HEK293T (cell line): ENCODE results near the gene ZPLD1.

Experiments used
- CTCF ChIA-PET: fragments of 350-600 bp; formaldehyde crosslinking; extraction: SDS; loops from one replicate; lab custom pipeline; 2021; ENCODE audit warnings: antibody characterized with exemption, inconsistent platforms; lab: Yijun Ruan, JAX
- POLR2A ChIA-PET: fragments of 350-600 bp; formaldehyde crosslinking; extraction: SDS; loops from one replicate; lab custom pipeline; 2020; ENCODE audit warnings: antibody characterized with exemption, inconsistent platforms; lab: Yijun Ruan, JAX
- DNase-seq: peaks from one replicate; pipeline ENCODE4 v3.0.0; 2012; ENCODE audit warnings: mixed read lengths; ENCODE audit errors: extremely low spot score
- ARNT ChIP-seq: fragments of 450-650 bp; IDR thresholded peaks from 2 replicates; pipeline ENCODE4 v1.6.1; 2017; ENCODE audit warnings: mild to moderate bottlenecking
- BHLHE40 ChIP-seq: fragments of 450-650 bp; IDR thresholded peaks from 2 replicates; pipeline ENCODE4 v1.6.1; 2016; ENCODE audit warnings: mild to moderate bottlenecking, moderate library complexity, borderline replicate concordance
- CTBP1 ChIP-seq: fragments of 450-650 bp; IDR thresholded peaks from 2 replicates; pipeline ENCODE4 v1.6.1; 2016; ENCODE audit warnings: borderline replicate concordance
- ELF4 ChIP-seq: fragments of 450-650 bp; IDR thresholded peaks from 2 replicates; pipeline ENCODE4 v1.6.1; 2017; ENCODE audit warnings: antibody characterized with exemption
- FOXA1 ChIP-seq: fragments of 450-650 bp; IDR thresholded peaks from 2 replicates; pipeline ENCODE4 v1.6.1; 2016; ENCODE audit warnings: mild to moderate bottlenecking
- FOXK2 ChIP-seq: fragments of 450-650 bp; IDR thresholded peaks from 2 replicates; pipeline ENCODE4 v1.6.1; 2016; ENCODE audit warnings: mild to moderate bottlenecking
- FOXM1 ChIP-seq: fragments of 450-650 bp; IDR thresholded peaks from 2 replicates; pipeline ENCODE4 v1.6.1; 2017; ENCODE audit warnings: mild to moderate bottlenecking, borderline replicate concordance
- HDGF ChIP-seq: fragments of 450-650 bp; IDR thresholded peaks from 2 replicates; pipeline ENCODE4 v1.6.1; 2017; ENCODE audit warnings: antibody characterized with exemption, borderline replicate concordance
- L3MBTL2 ChIP-seq: fragments of 450-650 bp; conservative IDR thresholded peaks from 2 replicates; pipeline ENCODE4 v1.6.1; 2016; ENCODE audit warnings: mild to moderate bottlenecking
- LEF1 ChIP-seq: fragments of 450-650 bp; IDR thresholded peaks from 2 replicates; pipeline ENCODE4 v1.6.1; 2017; ENCODE audit warnings: mild to moderate bottlenecking, borderline replicate concordance
- NFRKB ChIP-seq: fragments of 450-650 bp; IDR thresholded peaks from 2 replicates; pipeline ENCODE4 v1.6.1; 2016; ENCODE audit warnings: mild to moderate bottlenecking, moderate library complexity
- SP1 ChIP-seq: fragments of 450-650 bp; IDR thresholded peaks from 2 replicates; pipeline ENCODE4 v1.6.1; 2017
- SUZ12 ChIP-seq: fragments of 450-650 bp; IDR thresholded peaks from 2 replicates; pipeline ENCODE4 v1.6.1; 2016; ENCODE audit warnings: mild to moderate bottlenecking
- TARDBP ChIP-seq: fragments of 450-650 bp; IDR thresholded peaks from 2 replicates; pipeline ENCODE4 v1.6.1; 2016
- ZNF384 ChIP-seq: fragments of 450-650 bp; IDR thresholded peaks from 2 replicates; pipeline ENCODE4 v1.6.1; 2016
- TF ChIP-seq, protein P1 (sequence below): fragments of 450-650 bp; IDR thresholded peaks from 2 replicates; pipeline ENCODE4 v1.6.1; 2016

The ZPLD1 gene

DNA sequence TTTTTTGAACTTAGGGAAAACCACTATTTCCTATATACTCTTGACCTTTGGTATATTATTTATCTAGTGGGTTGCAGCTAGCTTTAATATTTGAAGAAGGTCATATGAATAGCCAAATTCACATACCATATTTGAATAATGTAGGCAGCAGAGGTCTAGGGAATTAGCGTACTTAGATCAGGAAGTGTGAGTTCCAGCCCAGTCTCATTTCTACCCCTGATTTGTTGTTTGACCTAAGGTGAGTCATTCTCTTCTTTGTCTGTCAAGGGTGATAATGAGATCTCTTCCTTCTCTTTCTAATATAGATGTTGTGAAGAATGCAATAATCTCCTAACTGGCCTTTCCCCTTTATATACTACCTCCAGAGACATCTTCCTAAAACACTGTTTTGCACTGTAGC lies 36.6 kb upstream of the ZPLD1 start:
- CTCF ChIA-PET: no interaction called here
- DNase-seq: no peak

DNA sequence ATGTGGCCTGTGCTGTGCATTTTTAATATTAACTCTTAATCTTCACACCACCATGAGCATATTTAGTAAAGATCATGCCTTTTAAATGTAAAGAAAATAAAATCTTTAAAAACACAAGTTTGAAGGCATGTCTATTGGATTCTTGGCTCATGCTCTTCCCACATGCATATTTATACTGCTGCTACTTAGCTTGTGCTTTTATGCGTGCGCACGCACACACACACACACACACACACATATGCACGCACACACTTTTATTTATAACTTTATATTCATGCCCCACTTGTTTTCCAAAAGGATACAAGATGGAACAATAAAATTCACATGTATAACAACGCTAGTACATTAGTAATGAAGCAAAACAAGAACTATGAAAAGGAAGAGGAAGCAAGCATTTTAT lies 36.1 kb upstream of the ZPLD1 start:
- CTCF ChIA-PET: no interaction called here
- no peak for DNase-seq
- POLR2A ChIA-PET: no interaction called here
- no peak for TF ChIP-seq FOXK2
- TF ChIP-seq BHLHE40: no peak

More for the DNA sequence above, 36.6 kb upstream of the ZPLD1 start:
- POLR2A ChIA-PET: no interaction called here
- no peak for TF ChIP-seq ARNT
- no peak for TF ChIP-seq L3MBTL2
- no peak for TF ChIP-seq FOXM1
- TF ChIP-seq, protein P1, sequence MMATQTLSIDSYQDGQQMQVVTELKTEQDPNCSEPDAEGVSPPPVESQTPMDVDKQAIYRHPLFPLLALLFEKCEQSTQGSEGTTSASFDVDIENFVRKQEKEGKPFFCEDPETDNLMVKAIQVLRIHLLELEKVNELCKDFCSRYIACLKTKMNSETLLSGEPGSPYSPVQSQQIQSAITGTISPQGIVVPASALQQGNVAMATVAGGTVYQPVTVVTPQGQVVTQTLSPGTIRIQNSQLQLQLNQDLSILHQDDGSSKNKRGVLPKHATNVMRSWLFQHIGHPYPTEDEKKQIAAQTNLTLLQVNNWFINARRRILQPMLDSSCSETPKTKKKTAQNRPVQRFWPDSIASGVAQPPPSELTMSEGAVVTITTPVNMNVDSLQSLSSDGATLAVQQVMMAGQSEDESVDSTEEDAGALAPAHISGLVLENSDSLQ: no peak

DNA sequence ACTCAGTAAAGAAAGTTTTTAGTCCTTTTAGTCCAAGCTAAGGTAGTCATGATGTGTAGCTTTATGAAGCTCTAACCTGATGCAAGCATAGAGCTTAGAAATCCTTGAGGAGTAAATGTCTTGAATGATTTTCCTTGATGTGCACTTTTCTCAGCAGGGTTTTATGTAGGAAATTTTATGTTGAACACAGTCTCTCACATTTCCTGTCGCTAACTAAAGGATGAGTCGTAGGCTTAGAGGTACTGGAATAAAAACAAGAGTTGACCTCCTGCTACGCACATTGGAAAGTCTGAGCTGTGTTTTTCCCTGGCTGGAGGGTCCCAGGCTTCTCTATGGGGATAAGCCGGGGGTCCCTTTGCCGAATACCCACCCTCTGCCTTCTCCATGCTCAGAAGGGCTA lies 34.7 kb upstream of the ZPLD1 start:
- DNase-seq: no peak
- CTCF ChIA-PET: no interaction called here
- TF ChIP-seq SP1 (no peak), LEF1 (no peak), ZNF384 (no peak), HDGF (no peak), FOXA1 (no peak), FOXK2 (no peak), ARNT (no peak), TARDBP (no peak), SUZ12 (no peak), ELF4 (no peak), FOXM1 (no peak), BHLHE40 (no peak), CTBP1 (no peak), NFRKB (no peak), L3MBTL2 (no peak)
- TF ChIP-seq, protein P1: no peak
- POLR2A ChIA-PET: no interaction called here

DNA sequence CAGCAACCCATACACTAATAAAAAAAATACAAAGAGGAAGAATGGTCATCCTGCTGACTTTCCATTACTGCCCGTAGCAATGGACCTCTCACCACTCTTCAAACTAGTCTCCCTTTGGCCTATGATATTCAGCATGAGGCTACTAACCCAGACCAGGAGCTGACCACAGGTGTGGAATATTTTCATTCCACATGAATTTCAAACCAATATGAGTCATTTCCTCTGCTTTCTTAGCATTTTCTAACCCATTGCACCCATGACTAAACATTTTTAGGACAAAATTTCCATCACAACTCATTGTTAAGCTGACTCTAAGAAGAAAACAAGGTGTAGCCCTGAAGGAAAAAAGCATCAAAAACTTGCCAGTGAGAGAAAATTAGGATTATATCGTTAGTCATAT lies 34.0 kb upstream of the ZPLD1 start:
- POLR2A ChIA-PET: no interaction called here
- CTCF ChIA-PET: no interaction called here
- no peak for DNase-seq
- TF ChIP-seq ARNT (no peak), ELF4 (no peak), FOXM1 (no peak), L3MBTL2 (no peak), LEF1 (no peak), SUZ12 (no peak), FOXK2 (no peak), FOXA1 (no peak), TARDBP (no peak), HDGF (no peak)
- TF ChIP-seq, protein P1: no peak

DNA sequence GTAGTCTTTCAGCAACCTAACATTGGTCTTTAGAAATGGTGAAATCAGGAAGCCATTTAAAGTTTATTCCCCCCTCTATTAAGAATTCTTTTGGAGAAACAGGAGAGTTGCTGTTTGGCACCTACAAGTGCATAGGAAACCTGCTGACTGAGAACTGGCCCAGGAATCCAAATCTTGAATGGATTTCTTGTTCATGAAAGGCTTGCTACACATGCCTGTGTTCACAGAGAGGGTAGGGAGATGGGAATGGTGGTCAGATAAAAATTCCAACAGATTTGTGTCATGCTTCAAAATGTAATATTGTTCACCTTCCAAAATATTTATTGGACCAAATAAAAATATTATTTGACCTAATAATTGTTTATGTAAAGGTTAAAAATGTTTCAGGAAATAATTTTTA lies 24.2 kb upstream of the ZPLD1 start:
- TF ChIP-seq CTBP1 (no peak), BHLHE40 (no peak)

DNA sequence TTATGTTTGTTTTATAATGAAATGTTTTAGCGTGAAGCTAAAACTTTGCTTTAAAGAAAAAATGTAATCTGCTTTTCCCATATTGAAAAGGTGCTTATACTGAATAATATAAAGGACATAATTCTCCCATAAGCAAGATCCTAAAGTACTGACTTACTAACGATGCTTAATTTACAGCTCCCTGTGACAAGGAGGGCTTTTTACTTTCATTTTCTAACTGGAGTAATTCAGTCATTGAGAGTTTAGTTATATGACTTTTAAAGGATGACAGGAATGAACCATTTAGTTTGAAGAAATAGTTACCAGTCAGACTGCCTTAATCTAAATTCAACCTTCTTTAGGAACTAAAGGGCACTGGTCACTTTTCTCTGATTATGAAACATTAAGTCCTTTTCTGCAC lies 19.3 kb upstream of the ZPLD1 start:
- ChIA-PET POLR2A (no interaction called here), CTCF (no interaction called here)
- no peak for DNase-seq
- no peak for TF ChIP-seq SUZ12
- no peak for TF ChIP-seq L3MBTL2
- TF ChIP-seq FOXA1: no peak
- no peak for TF ChIP-seq TARDBP
- no peak for TF ChIP-seq ELF4

More for the DNA sequence above, 24.2 kb upstream of the ZPLD1 start:
- no peak for DNase-seq
- ChIA-PET POLR2A (no interaction called here), CTCF (no interaction called here)

DNA sequence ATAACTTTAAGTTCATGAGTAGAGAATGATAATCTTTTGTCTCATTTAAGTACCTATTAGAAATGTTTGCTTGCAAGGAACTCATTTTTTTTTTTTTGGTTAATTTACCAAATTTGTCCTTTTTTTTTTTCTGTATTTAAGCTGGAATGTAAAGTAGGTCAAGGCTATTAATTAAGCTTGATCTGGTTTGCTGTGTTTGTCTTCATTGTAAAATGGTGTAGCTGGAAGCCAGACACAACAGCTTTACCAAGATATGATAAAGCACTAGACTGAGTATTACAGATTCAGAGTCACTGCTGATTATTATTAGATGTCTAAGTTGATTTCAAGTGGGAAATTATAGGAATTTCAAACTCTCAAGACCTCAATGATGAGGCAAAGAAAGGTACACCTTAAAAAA lies 15.0 kb upstream of the ZPLD1 start:
- CTCF ChIA-PET: no interaction called here
- TF ChIP-seq TARDBP (no peak), LEF1 (no peak), FOXA1 (no peak), CTBP1 (no peak), ZNF384 (no peak), HDGF (no peak), FOXK2 (no peak), SUZ12 (no peak)
- TF ChIP-seq, protein P1: no peak
- POLR2A ChIA-PET: no interaction called here
- DNase-seq: no peak
